GM23248 (cell line): ENCODE data around the gene IRF2BP1. TPM values are rescaled to one million over a fixed set of nuclear protein-coding genes. Genes with fewer than 3 reads are reported as not detected.

Experiments used
- DNase-seq: peaks from one replicate; pipeline ENCODE4 v3.0.0-alpha.2; 2015
- H2AFZ ChIP-seq: fragments of 200-600 bp; sonication (generic); 2 replicates; pipeline ENCODE4 v1.6.1; 2016; ENCODE audit warnings: antibody characterized with exemption
- H3F3A ChIP-seq: fragments of 200-600 bp; sonication (generic); 2 replicates; pipeline ENCODE4 v1.6.1; 2016; ENCODE audit warnings: mild to moderate bottlenecking, antibody characterized with exemption, mixed run types; ENCODE audit not compliant: insufficient read depth
- H3K27ac ChIP-seq: fragments of 200-600 bp; sonication (generic); 2 replicates; pipeline ENCODE4 v1.5.1; 2016; ENCODE audit warnings: mild to moderate bottlenecking
- H3K27me3 ChIP-seq: fragments of 200-600 bp; sonication (generic); replicated peaks from 2 replicates; pipeline ENCODE4 v1.6.1; 2016; ENCODE audit warnings: mild to moderate bottlenecking; ENCODE audit not compliant: insufficient read depth
- H3K36me3 ChIP-seq: fragments of 200-600 bp; sonication (generic); 2 replicates; pipeline ENCODE4 v1.6.1; 2016; ENCODE audit warnings: low read depth, mild to moderate bottlenecking
- H3K4me1 ChIP-seq: fragments of 200-600 bp; sonication (generic); 2 replicates; pipeline ENCODE4 v1.6.1; 2016; ENCODE audit warnings: mild to moderate bottlenecking; ENCODE audit not compliant: insufficient read depth
- H3K4me2 ChIP-seq: fragments of 200-600 bp; sonication (generic); one replicate; pipeline ENCODE4 v1.6.1; 2016; ENCODE audit warnings: mild to moderate bottlenecking; ENCODE audit not compliant: unreplicated experiment
- H3K4me3 ChIP-seq: fragments of 200-600 bp; sonication (generic); 2 replicates; pipeline ENCODE4 v1.5.1; 2016; ENCODE audit warnings: mild to moderate bottlenecking
- H3K79me2 ChIP-seq: fragments of 200-600 bp; sonication (generic); 2 replicates; pipeline ENCODE4 v1.6.1; 2016; ENCODE audit warnings: mild to moderate bottlenecking; ENCODE audit not compliant: insufficient read depth
- H3K9ac ChIP-seq: fragments of 200-600 bp; sonication (generic); 2 replicates; pipeline ENCODE4 v1.6.1; 2016; ENCODE audit warnings: mild to moderate bottlenecking
- H3K9me2 ChIP-seq: fragments of 200-600 bp; sonication (generic); 2 replicates; pipeline ENCODE4 v1.6.1; 2016; ENCODE audit warnings: mixed run types, mild to moderate bottlenecking, moderate library complexity; ENCODE audit not compliant: insufficient read depth
- H3K9me3 ChIP-seq: fragments of 200-600 bp; sonication (generic); one replicate; pipeline ENCODE4 v1.6.1; 2017; ENCODE audit warnings: low read depth
- H4K20me1 ChIP-seq: fragments of 200-600 bp; sonication (generic); 2 replicates; pipeline ENCODE4 v1.6.0; 2016; ENCODE audit not compliant: insufficient read depth
- EZH2 ChIP-seq: fragments of 200-600 bp; sonication (generic); IDR thresholded peaks from 2 replicates; pipeline ENCODE4 v1.6.1; 2018; ENCODE audit warnings: antibody characterized with exemption, mild to moderate bottlenecking; ENCODE audit not compliant: insufficient read depth, poor library complexity, severe bottlenecking
- EZH2phosphoT487 ChIP-seq: fragments of 200-600 bp; sonication (generic); IDR thresholded peaks from 2 replicates; pipeline ENCODE4 v1.6.1; 2018; ENCODE audit warnings: antibody characterized with exemption, moderate library complexity, mild to moderate bottlenecking, low read depth; ENCODE audit not compliant: insufficient read depth
- WGBS, 2 experiments: methylation state at CpG; one replicate each; pipeline ENCODE4 v1.1.6; 2015 to 2017; ENCODE audit warnings: low lambda C conversion rate in 2 of 2, low coverage in 1 of 2; ENCODE audit errors: missing lambda C conversion rate in 2 of 2; 5-methylcytosine and 5-hydroxymethylcytosine counted together
- in situ Hi-C: fragments of 300-500 bp; cut with MboI; formaldehyde crosslinking; loops from 2 replicates; pipeline ENCODE4 v1.15.0; 2020
- polyA plus RNA-seq: library from polyadenylated mRNA; unstranded; fragments of >200 nt; fragmentation: Nextera tagmentation; extraction: Ambion mirVana; gene quantifications from 2 replicates; pipeline ENCODE4 v1.2.1, GENCODE V29; 2016
- total RNA-seq: library from RNA; depleted of rRNA; stranded (reverse); fragments of >200 nt; shearing (Covaris generic); gene quantifications from 2 replicates; pipeline ENCODE4 v1.2.3, GENCODE V29; 2014

The IRF2BP1 gene
- total and polyA plus RNA-seq, 2 experiments from 2014 or later: 8.6 to 53.8 TPM

- TF ChIP-seq EZH2: no peak
- no peak for TF ChIP-seq EZH2phosphoT487
- DNase-seq: peak; percentile 22
- no peak overlapping the region for H3K9ac ChIP-seq
- no peak overlapping the region for H3K4me3 ChIP-seq
- no peak overlapping the region for H3K27ac ChIP-seq
- no peaks in the 10 kb centered on the region for H4K20me1 ChIP-seq
- no peaks in the 10 kb centered on the region for H3K9me3 ChIP-seq
- H3K36me3 ChIP-seq: no peaks in the 10 kb centered on the region
- no peaks in the 10 kb centered on the region for H3K9me2 ChIP-seq
- peaks cover 13% of the 10 kb centered on the region; the same call in 1 of the 2 replicates for H3K27me3 ChIP-seq
- H3K4me1 ChIP-seq: no peaks in the 10 kb centered on the region
- H3K4me2 ChIP-seq: no peak overlapping the region
- no peaks in the 10 kb centered on the region for H3F3A ChIP-seq
- H3K79me2 ChIP-seq: no peaks in the 10 kb centered on the region
- WGBS, 2 experiments: 35 to 40% methylated on average over 9 of the region's 9 CpGs
- no peak overlapping the region for H2AFZ ChIP-seq
- in situ Hi-C loops: no loop called here
Observed at GRCh38 chr19:45922281-45922680, 36.3 kb upstream of the IRF2BP1 start.

GRCh38 chr19:45920458-45920857 is 34.5 kb upstream of the IRF2BP1 start:
- Histone ChIP-seq H3K36me3 (no peaks in the 10 kb centered on the region), H3K4me1 (no peaks in the 10 kb centered on the region), H3K9ac (no peak overlapping the region), H3K27me3 (peaks cover 14% of the 10 kb centered on the region; the same call in 1 of the 2 replicates), H3K27ac (no peak overlapping the region), H4K20me1 (no peaks in the 10 kb centered on the region), H3F3A (no peaks in the 10 kb centered on the region), H3K79me2 (no peaks in the 10 kb centered on the region), H2AFZ (no peak overlapping the region), H3K4me3 (no peak overlapping the region), H3K9me2 (no peaks in the 10 kb centered on the region), H3K4me2 (no peak overlapping the region), H3K9me3 (no peaks in the 10 kb centered on the region)
- no peak for DNase-seq
- in situ Hi-C loops: no loop called here
- TF ChIP-seq EZH2: no peak
- no peak for TF ChIP-seq EZH2phosphoT487
- 49 to 59% methylated on average over 7 to 8 of the region's 8 CpGs for WGBS, 2 experiments

GRCh38 chr19:45919678-45920077 is 33.7 kb upstream of the IRF2BP1 start:
- Histone ChIP-seq H3K4me3 (no peak overlapping the region), H3F3A (no peaks in the 10 kb centered on the region)
- WGBS, 2 experiments: 75 to 76% methylated on average over 7 of the region's 7 CpGs

GRCh38 chr19:45918721-45919120 is 32.8 kb upstream of the IRF2BP1 start:
- no peak overlapping the region for H3K27ac ChIP-seq
- no peak for DNase-seq
- H3F3A ChIP-seq: no peaks in the 10 kb centered on the region
- no peaks in the 10 kb centered on the region for H3K79me2 ChIP-seq
- H3K36me3 ChIP-seq: no peaks in the 10 kb centered on the region
- H3K4me3 ChIP-seq: no peak overlapping the region
- H3K9me2 ChIP-seq: no peaks in the 10 kb centered on the region
- H3K4me1 ChIP-seq: no peaks in the 10 kb centered on the region
- no peaks in the 10 kb centered on the region for H4K20me1 ChIP-seq
- in situ Hi-C loops: no loop called here
- 24 to 32% methylated on average over 4 of the region's 4 CpGs for WGBS, 2 experiments
- H3K9ac ChIP-seq: no peak overlapping the region
- H3K27me3 ChIP-seq: peaks cover 14% of the 10 kb centered on the region; the same call in 1 of the 2 replicates
- H3K9me3 ChIP-seq: no peaks in the 10 kb centered on the region
- TF ChIP-seq EZH2phosphoT487 (no peak), EZH2 (no peak)
- no peak overlapping the region for H3K4me2 ChIP-seq
- H2AFZ ChIP-seq: no peak overlapping the region

More at GRCh38 chr19:45919678-45920077, 33.7 kb upstream of the IRF2BP1 start:
- no peaks in the 10 kb centered on the region for H3K9me3 ChIP-seq
- no peaks in the 10 kb centered on the region for H3K79me2 ChIP-seq
- no peaks in the 10 kb centered on the region for H3K9me2 ChIP-seq
- in situ Hi-C loops: no loop called here
- no peaks in the 10 kb centered on the region for H3K36me3 ChIP-seq
- no peak for TF ChIP-seq EZH2
- no peak for TF ChIP-seq EZH2phosphoT487
- DNase-seq: no peak
- no peaks in the 10 kb centered on the region for H4K20me1 ChIP-seq
- no peaks in the 10 kb centered on the region for H3K4me1 ChIP-seq
- peaks cover 14% of the 10 kb centered on the region; the same call in 1 of the 2 replicates for H3K27me3 ChIP-seq
- no peak overlapping the region for H3K27ac ChIP-seq
- H3K4me2 ChIP-seq: no peak overlapping the region
- H2AFZ ChIP-seq: no peak overlapping the region
- no peak overlapping the region for H3K9ac ChIP-seq
